Mesenchymal stem cell (in vitro differentiated cells and primary cell): Measurements from ENCODE around the gene GALNT13.
A peak's percentile ranks its signal among the peaks of the same experiment; 100 is the strongest.

Source experiments
- DNase-seq: peaks from one replicate; pipeline ENCODE4 v3.0.0-alpha.2; 2013
- H2AFZ ChIP-seq: one replicate; pipeline ENCODE4 v1.6.1; 2013; ENCODE audit warnings: low read depth, mild to moderate bottlenecking, control low read depth, inconsistent platforms, low read length, moderate library complexity
- H2AK5ac ChIP-seq: 2 replicates; pipeline ENCODE4 v1.6.1; 2013; ENCODE audit warnings: low read length, moderate library complexity, mild to moderate bottlenecking, inconsistent platforms; ENCODE audit not compliant: severe bottlenecking
- H2BK120ac ChIP-seq: one replicate; pipeline ENCODE4 v1.6.1; 2013; ENCODE audit warnings: low read depth, mild to moderate bottlenecking, inconsistent platforms, low read length, moderate library complexity
- H2BK12ac ChIP-seq, 2 experiments: one replicate each; pipeline ENCODE4 v1.6.1; 2013; ENCODE audit warnings: inconsistent platforms in 2 of 2, low read length in 2 of 2, mild to moderate bottlenecking in 2 of 2, moderate library complexity in 2 of 2, control low read depth in 1 of 2
- H2BK15ac ChIP-seq: one replicate; pipeline ENCODE4 v1.6.1; 2013; ENCODE audit warnings: mild to moderate bottlenecking, low read depth, inconsistent platforms; ENCODE audit not compliant: poor library complexity, severe bottlenecking
- H2BK5ac ChIP-seq: 2 replicates; pipeline ENCODE4 v1.6.1; 2013; ENCODE audit warnings: low read depth, mild to moderate bottlenecking, low read length, control low read depth, inconsistent platforms; ENCODE audit not compliant: poor library complexity, severe bottlenecking
- H3K14ac ChIP-seq, 2 experiments: one replicate each; pipeline ENCODE4 v1.6.1; 2013; ENCODE audit warnings: inconsistent platforms in 2 of 2, low read length in 2 of 2, control low read depth in 1 of 2, mild to moderate bottlenecking in 1 of 2, moderate library complexity in 1 of 2
- H3K18ac ChIP-seq, 2 experiments: one replicate each; pipeline ENCODE4 v1.6.1; 2013; ENCODE audit warnings: inconsistent platforms in 2 of 2, low read length in 2 of 2, control low read depth in 1 of 2, low read depth in 1 of 2, mild to moderate bottlenecking in 1 of 2
- H3K23ac ChIP-seq, 2 experiments: one replicate each; pipeline ENCODE4 v1.6.1; 2013; ENCODE audit warnings: inconsistent platforms in 2 of 2, low read length in 2 of 2, mild to moderate bottlenecking in 2 of 2, moderate library complexity in 2 of 2, control low read depth in 1 of 2
- H3K27ac ChIP-seq: 2 replicates; pipeline ENCODE4 v1.5.1; 2013; ENCODE audit warnings: mild to moderate bottlenecking, moderate library complexity, low read length, control low read depth, inconsistent platforms; ENCODE audit not compliant: poor library complexity, severe bottlenecking
- H3K27me3 ChIP-seq, 2 experiments: 2 replicates each; pipeline versions ENCODE4 v1.6.1 to v1.7.0; 2013; ENCODE audit warnings: low read length in 2 of 2, mild to moderate bottlenecking in 2 of 2, moderate library complexity in 2 of 2, control low read depth in 1 of 2, inconsistent platforms in 1 of 2; ENCODE audit not compliant: control insufficient read depth in 1 of 2, insufficient read depth in 1 of 2
- H3K36me3 ChIP-seq, 2 experiments: 2 replicates each; pipeline versions ENCODE4 v1.6.1 to v1.7.0; 2013; ENCODE audit warnings: low read length in 2 of 2, control low read depth in 1 of 2, inconsistent platforms in 1 of 2, low read depth in 1 of 2, mild to moderate bottlenecking in 1 of 2; ENCODE audit not compliant: insufficient read depth in 2 of 2, control insufficient read depth in 1 of 2
- H3K4ac ChIP-seq, 2 experiments: one replicate each; pipeline ENCODE4 v1.6.1; 2013; ENCODE audit warnings: inconsistent platforms in 2 of 2, low read length in 2 of 2, mild to moderate bottlenecking in 2 of 2, moderate library complexity in 2 of 2, control low read depth in 1 of 2, low read depth in 1 of 2
- H3K4me1 ChIP-seq: 2 replicates; pipeline ENCODE4 v1.6.1; 2013; ENCODE audit warnings: low read depth, low read length, control low read depth; ENCODE audit not compliant: control insufficient read depth, insufficient read depth
- H3K4me2 ChIP-seq: 2 replicates; pipeline ENCODE4 v1.6.1; 2013; ENCODE audit warnings: low read length, mild to moderate bottlenecking, inconsistent platforms; ENCODE audit not compliant: poor library complexity, severe bottlenecking
- H3K4me3 ChIP-seq, 2 experiments: 2 replicates each; pipeline versions ENCODE4 v1.5.1 to v1.7.0; 2013; ENCODE audit warnings: low read length in 2 of 2, mild to moderate bottlenecking in 2 of 2, control low read depth in 1 of 2, low read depth in 1 of 2; ENCODE audit not compliant: insufficient read depth in 1 of 2
- H3K79me1 ChIP-seq: replicated peaks from 2 replicates; pipeline ENCODE4 v1.6.1; 2013; ENCODE audit warnings: mild to moderate bottlenecking, control low read depth, low read length, inconsistent platforms; ENCODE audit not compliant: poor library complexity, severe bottlenecking
- H3K9ac ChIP-seq: 2 replicates; pipeline ENCODE4 v1.7.0; 2013; ENCODE audit warnings: mild to moderate bottlenecking, low read length, moderate library complexity
- H3K9me3 ChIP-seq: 2 replicates; pipeline ENCODE4 v1.7.0; 2013; ENCODE audit warnings: mild to moderate bottlenecking, low read length; ENCODE audit not compliant: control insufficient read depth
- H4K8ac ChIP-seq: one replicate; pipeline ENCODE4 v1.6.1; 2013; ENCODE audit warnings: inconsistent platforms, mild to moderate bottlenecking, low read length, moderate library complexity
- H4K91ac ChIP-seq: one replicate; pipeline ENCODE4 v1.6.1; 2013; ENCODE audit warnings: mild to moderate bottlenecking, low read length, inconsistent platforms
- WGBS: methylation state at CpG from one replicate; pipeline ENCODE4 v1.1.7; 2013; ENCODE audit warnings: mixed read lengths; 5-methylcytosine and 5-hydroxymethylcytosine counted together

Gene GALNT13

DNA sequence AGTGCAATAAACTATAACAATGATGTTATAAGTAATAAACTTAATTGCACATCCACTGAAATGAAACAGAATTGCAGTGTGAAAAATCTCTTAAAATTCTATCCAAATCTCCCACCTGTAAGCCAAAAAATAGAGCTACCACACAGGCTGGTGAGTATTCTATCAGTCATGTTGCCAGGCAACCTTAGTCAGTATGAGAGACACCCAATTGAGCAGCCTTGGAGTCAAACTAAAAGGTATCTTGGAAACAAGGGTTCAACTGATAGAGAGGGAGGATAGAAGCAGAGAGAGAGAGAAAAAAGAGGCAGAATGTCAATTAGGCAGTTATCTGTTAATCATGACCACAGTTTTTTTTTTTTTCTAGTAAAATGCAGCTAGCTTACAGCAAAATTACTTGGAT, 45.8 kb downstream of the GALNT13 start:
- Histone ChIP-seq H2BK15ac (no peak overlapping the region), H3K79me1 (no peaks in the 10 kb centered on the region), H2BK5ac (no peak overlapping the region), H3K23ac (no peak overlapping the region), H3K18ac (no peak overlapping the region), H4K8ac (no peak overlapping the region), H3K27me3 (no peaks in the 10 kb centered on the region), H3K14ac (no peak overlapping the region), H3K4ac (no peak overlapping the region), H3K4me2 (no peak overlapping the region), H4K91ac (no peak overlapping the region), H3K9ac (no peak overlapping the region), H3K36me3 (no peaks in the 10 kb centered on the region), H2AK5ac (no peak overlapping the region), H3K9me3 (no peaks in the 10 kb centered on the region), H2BK120ac (no peak overlapping the region), H2BK12ac (no peak overlapping the region), H3K4me1 (no peaks in the 10 kb centered on the region), H3K27ac (no peak overlapping the region), H2AFZ (no peak overlapping the region), H3K4me3 (no peak overlapping the region)
- no peak for DNase-seq

GRCh38 chr2:153935511-153935910, 63.8 kb downstream of the GALNT13 start:
- no peak overlapping the region for H3K4me3 ChIP-seq
- H2AFZ ChIP-seq = no peak overlapping the region
- H3K14ac ChIP-seq = no peak overlapping the region
- H2AK5ac ChIP-seq = no peak overlapping the region
- H3K36me3 ChIP-seq = no peaks in the 10 kb centered on the region
- H3K23ac ChIP-seq = no peak overlapping the region
- H3K4me2 ChIP-seq = no peak overlapping the region
- H2BK5ac ChIP-seq = no peak overlapping the region
- H2BK12ac ChIP-seq = no peak overlapping the region
- no peak overlapping the region for H4K91ac ChIP-seq
- H3K18ac ChIP-seq = no peak overlapping the region
- H3K4ac ChIP-seq = no peak overlapping the region
- no peak overlapping the region for H3K27ac ChIP-seq
- H2BK15ac ChIP-seq = no peak overlapping the region
- H3K27me3 ChIP-seq = no peaks in the 10 kb centered on the region
- no peak overlapping the region for H3K9ac ChIP-seq
- H3K4me1 ChIP-seq = peaks cover 3% of the 10 kb centered on the region
- H3K79me1 ChIP-seq = no peaks in the 10 kb centered on the region
- DNase-seq = no peak
- H3K9me3 ChIP-seq = no peaks in the 10 kb centered on the region
- H4K8ac ChIP-seq = no peak overlapping the region
- H2BK120ac ChIP-seq = no peak overlapping the region

- no peak overlapping the region for H3K18ac ChIP-seq
- H3K27ac ChIP-seq = no peak overlapping the region
- H4K91ac ChIP-seq = no peak overlapping the region
- H4K8ac ChIP-seq = no peak overlapping the region
- no peak overlapping the region for H3K4me2 ChIP-seq
- no peak overlapping the region for H2AFZ ChIP-seq
- no peak overlapping the region for H3K4me3 ChIP-seq
- H3K4me1 ChIP-seq = peaks cover 3% of the 10 kb centered on the region
- no peak overlapping the region for H2BK5ac ChIP-seq
- no peaks in the 10 kb centered on the region for H3K9me3 ChIP-seq
- 88% methylated on average over 3 of the region's 3 CpGs for WGBS
- no peaks in the 10 kb centered on the region for H3K36me3 ChIP-seq
- DNase-seq = no peak
- H2BK120ac ChIP-seq = no peak overlapping the region
- no peaks in the 10 kb centered on the region for H3K27me3 ChIP-seq
- H2AK5ac ChIP-seq = no peak overlapping the region
- H2BK15ac ChIP-seq = no peak overlapping the region
- no peak overlapping the region for H3K4ac ChIP-seq
- no peak overlapping the region for H3K14ac ChIP-seq
- H3K9ac ChIP-seq = no peak overlapping the region
- H3K23ac ChIP-seq = no peak overlapping the region
- no peaks in the 10 kb centered on the region for H3K79me1 ChIP-seq
- no peak overlapping the region for H2BK12ac ChIP-seq
Measured at GRCh38 chr2:153939124-153939796, 67.5 kb downstream of the GALNT13 start.

DNA sequence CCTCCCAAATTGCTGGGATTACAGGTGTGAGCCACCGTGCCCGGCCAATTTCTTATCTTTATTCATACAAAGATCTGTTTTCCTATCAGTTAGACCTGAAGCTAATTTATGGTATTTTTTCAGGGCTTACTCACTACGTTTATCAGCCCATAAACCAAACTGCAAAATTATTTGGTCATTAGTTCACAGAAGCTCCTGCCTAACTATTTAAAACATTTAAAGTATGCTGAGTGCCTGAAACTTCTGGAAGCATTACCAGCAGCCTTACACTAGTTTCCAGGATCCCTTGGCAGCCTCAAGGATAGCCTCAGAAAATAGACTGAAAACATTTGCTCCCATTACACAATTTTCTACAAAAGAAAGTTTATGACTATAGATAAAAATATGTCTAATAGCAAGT, 68.8 kb downstream of the GALNT13 start:
- Histone ChIP-seq H3K9me3 (no peaks in the 10 kb centered on the region), H3K23ac (no peak overlapping the region), H3K4me1 (peaks cover 3% of the 10 kb centered on the region), H3K36me3 (no peaks in the 10 kb centered on the region), H2BK15ac (no peak overlapping the region), H3K27me3 (no peaks in the 10 kb centered on the region), H3K4ac (no peak overlapping the region), H3K4me2 (no peak overlapping the region), H3K79me1 (no peaks in the 10 kb centered on the region), H2BK120ac (no peak overlapping the region), H3K18ac (no peak overlapping the region), H2AK5ac (no peak overlapping the region), H3K14ac (no peak overlapping the region), H3K9ac (no peak overlapping the region), H4K91ac (no peak overlapping the region), H2BK5ac (no peak overlapping the region), H4K8ac (no peak overlapping the region), H3K27ac (no peak overlapping the region), H3K4me3 (no peak overlapping the region), H2BK12ac (no peak overlapping the region), H2AFZ (no peak overlapping the region)
- peak; percentile 40 for DNase-seq
- 11% methylated on average over 3 of the region's 3 CpGs for WGBS
